HG03520 (cell line): ENCODE data around the gene ANGPTL4.
"Not testable (repeated sequence)": the region's sequence is repeated elsewhere in the genome, so short reads cannot be mapped to it uniquely, and the experiment has no call there.

Experiments
- ATAC-seq: cut with Tn5 transposase; IDR thresholded peaks from one replicate; pipeline ENCODE4 v1.9.1; 2021; ENCODE audit warnings: mild to moderate bottlenecking, moderate library complexity; ENCODE audit not compliant: unreplicated experiment

The ANGPTL4 gene

GRCh38 chr19:8363803-8364771 lies at the start of gene ANGPTL4:
TSS of gene ANGPTL4 (plus strand) at chr19:8364155. CDS start at chr19:8364322, 167 bp downstream.
- ATAC-seq = no peak

GRCh38 chr19:8314981-8315640 lies 48.8 kb upstream of the ANGPTL4 start:
- not testable (repeated sequence) for ATAC-seq

GRCh38 chr19:8316351-8317125 lies 47.4 kb upstream of the ANGPTL4 start:
- no peak for ATAC-seq

- ATAC-seq = not testable (repeated sequence)
Observed at GRCh38 chr19:8318835-8319234, 45.1 kb upstream of the ANGPTL4 start.

GRCh38 chr19:8319807-8320520 lies 44.0 kb upstream of the ANGPTL4 start:
- no peak for ATAC-seq

GRCh38 chr19:8320564-8321066 lies 43.3 kb upstream of the ANGPTL4 start:
- ATAC-seq = no peak

GRCh38 chr19:8321067-8321985 lies 42.6 kb upstream of the ANGPTL4 start, which contains the start of the genes NDUFA7 and RPS28:
TSS of gene NDUFA7 (minus strand) at chr19:8321375. CDS start at chr19:8321358, 17 bp downstream.
TSS of gene RPS28 (plus strand) at chr19:8321496. CDS start at chr19:8321531, 35 bp downstream.
- ATAC-seq = peak; percentile 77

GRCh38 chr19:8321986-8322637 lies 41.8 kb upstream of the ANGPTL4 start:
- no peak for ATAC-seq

- ATAC-seq = no peak
Observed at GRCh38 chr19:8322638-8322997, 41.3 kb upstream of the ANGPTL4 start.

- no peak for ATAC-seq
Observed at GRCh38 chr19:8323781-8324185, 40.2 kb upstream of the ANGPTL4 start.

- ATAC-seq = no peak
Observed at GRCh38 chr19:8324186-8325050, 39.5 kb upstream of the ANGPTL4 start.

GRCh38 chr19:8325454-8325853 lies 38.5 kb upstream of the ANGPTL4 start:
- no peak for ATAC-seq

- ATAC-seq = no peak
Observed at GRCh38 chr19:8329996-8330395, 34.0 kb upstream of the ANGPTL4 start.

- ATAC-seq = no peak
Observed at GRCh38 chr19:8331263-8331845, 32.6 kb upstream of the ANGPTL4 start.

GRCh38 chr19:8332976-8333766 lies 30.8 kb upstream of the ANGPTL4 start:
- no peak for ATAC-seq

- ATAC-seq = no peak
Observed at GRCh38 chr19:8333767-8334457, 30.0 kb upstream of the ANGPTL4 start.
